H9 (cell line): ENCODE data around the gene RRAS. TPM values are rescaled to one million over a fixed set of nuclear protein-coding genes. Genes with fewer than 3 reads are reported as not detected.

Source experiments
- DNase-seq: peaks from one replicate; pipeline ENCODE4 v3.0.0-alpha.2; 2017
- H2AFZ ChIP-seq: one replicate; pipeline ENCODE4 v1.6.1; 2013; ENCODE audit warnings: mild to moderate bottlenecking, low read length, control low read depth, moderate library complexity
- H2AK5ac ChIP-seq: 2 replicates; pipeline ENCODE4 v1.6.1; 2013; ENCODE audit warnings: low read length, control low read depth, mixed read lengths; ENCODE audit not compliant: insufficient read length
- H2BK120ac ChIP-seq: one replicate; pipeline ENCODE4 v1.6.1; 2013; ENCODE audit warnings: low read depth, mild to moderate bottlenecking, low read length, control low read depth, inconsistent platforms; ENCODE audit not compliant: poor library complexity, severe bottlenecking
- H2BK12ac ChIP-seq: 2 replicates; pipeline ENCODE4 v1.6.1; 2013; ENCODE audit warnings: low read length, control low read depth, mixed read lengths, low read depth; ENCODE audit not compliant: insufficient read length
- H2BK15ac ChIP-seq: 2 replicates; pipeline ENCODE4 v1.6.1; 2013; ENCODE audit warnings: low read depth, low read length, control low read depth
- H2BK20ac ChIP-seq: one replicate; pipeline ENCODE4 v1.6.1; 2013; ENCODE audit warnings: low read depth, mild to moderate bottlenecking, low read length, control low read depth, inconsistent platforms; ENCODE audit not compliant: poor library complexity, severe bottlenecking
- H2BK5ac ChIP-seq: 2 replicates; pipeline ENCODE4 v1.6.1; 2013; ENCODE audit warnings: low read length, control low read depth, mixed read lengths; ENCODE audit not compliant: insufficient read length
- H3K14ac ChIP-seq: 2 replicates; pipeline ENCODE4 v1.6.1; 2013; ENCODE audit warnings: low read length, control low read depth; ENCODE audit not compliant: insufficient read depth
- H3K18ac ChIP-seq: 2 replicates; pipeline ENCODE4 v1.6.1; 2013; ENCODE audit warnings: low read depth, mild to moderate bottlenecking, mixed read lengths, low read length, control low read depth; ENCODE audit not compliant: insufficient read length
- H3K23ac ChIP-seq: 2 replicates; pipeline ENCODE4 v1.6.1; 2013; ENCODE audit warnings: low read length, control low read depth, mixed read lengths, low read depth; ENCODE audit not compliant: insufficient read length
- H3K23me2 ChIP-seq: 2 replicates; pipeline ENCODE4 v1.6.1; 2013; ENCODE audit warnings: low read depth, mild to moderate bottlenecking, mixed read lengths, low read length, control low read depth; ENCODE audit not compliant: insufficient read length, poor library complexity, severe bottlenecking
- H3K27ac ChIP-seq: 2 replicates; pipeline ENCODE4 v1.5.1; 2013; ENCODE audit warnings: low read length, control low read depth, mixed read lengths, low read depth; ENCODE audit not compliant: insufficient read length
- H3K27me3 ChIP-seq: 2 replicates; pipeline ENCODE4 v1.6.1; 2013; ENCODE audit warnings: low read length, control low read depth, inconsistent platforms; ENCODE audit not compliant: insufficient read depth
- H3K4ac ChIP-seq: 2 replicates; pipeline ENCODE4 v1.6.1; 2013; ENCODE audit warnings: low read depth, mild to moderate bottlenecking, control low read depth, inconsistent platforms, low read length, moderate library complexity
- H3K4me1 ChIP-seq: 2 replicates; pipeline ENCODE4 v1.6.1; 2013; ENCODE audit warnings: low read length, control low read depth, inconsistent platforms; ENCODE audit not compliant: insufficient read depth
- H3K4me2 ChIP-seq: 2 replicates; pipeline ENCODE4 v1.6.1; 2013; ENCODE audit warnings: low read length, control low read depth, mixed read lengths; ENCODE audit not compliant: insufficient read length, insufficient read depth
- H3K56ac ChIP-seq: 2 replicates; pipeline ENCODE4 v1.6.1; 2013; ENCODE audit warnings: low read depth, mild to moderate bottlenecking, mixed read lengths, low read length, control low read depth; ENCODE audit not compliant: insufficient read length
- H3K79me1 ChIP-seq: 2 replicates; pipeline ENCODE4 v1.6.1; 2013; ENCODE audit warnings: low read depth, mild to moderate bottlenecking, moderate library complexity, low read length, control low read depth, inconsistent platforms; ENCODE audit not compliant: insufficient read depth, poor library complexity, severe bottlenecking
- H3K79me2 ChIP-seq: 2 replicates; pipeline ENCODE4 v1.6.1; 2013; ENCODE audit warnings: low read length, control low read depth, inconsistent platforms; ENCODE audit not compliant: insufficient read depth
- H3K9ac ChIP-seq: 2 replicates; pipeline ENCODE4 v1.6.1; 2013; ENCODE audit warnings: low read length, control low read depth, mixed read lengths; ENCODE audit not compliant: insufficient read length; ENCODE audit errors: extremely low read depth
- H3K9me3 ChIP-seq: one replicate; pipeline ENCODE4 v1.6.1; 2013; ENCODE audit warnings: low read depth, low read length, inconsistent platforms; ENCODE audit not compliant: control insufficient read depth
- H3T11ph ChIP-seq: one replicate; pipeline ENCODE4 v1.6.1; 2013; ENCODE audit warnings: mild to moderate bottlenecking, low read length, control low read depth, inconsistent platforms
- H4K20me1 ChIP-seq: one replicate; pipeline ENCODE4 v1.6.1; 2013; ENCODE audit not compliant: control insufficient read depth, insufficient read length, insufficient read depth
- H4K5ac ChIP-seq: 2 replicates; pipeline ENCODE4 v1.6.1; 2013; ENCODE audit warnings: low read depth, mild to moderate bottlenecking, mixed read lengths, low read length, control low read depth; ENCODE audit not compliant: insufficient read length
- H4K8ac ChIP-seq: replicated peaks from 2 replicates; pipeline ENCODE4 v1.6.1; 2013; ENCODE audit warnings: low read length, control low read depth, mixed read lengths, low read depth; ENCODE audit not compliant: insufficient read length
- H4K91ac ChIP-seq: 2 replicates; pipeline ENCODE4 v1.6.1; 2013; ENCODE audit warnings: low read depth, mild to moderate bottlenecking, moderate library complexity, mixed read lengths, low read length, control low read depth; ENCODE audit not compliant: insufficient read length
- H3K27ac Mint-ChIP-seq, 3 experiments: 2 replicates in 2 of 3; 3 replicates in 1 of 3; pipeline ENCODE4 v1.8.0; 2020 to 2021; ENCODE audit warnings: mixed read lengths in 3 of 3, mild to moderate bottlenecking in 1 of 3, moderate library complexity in 1 of 3
- H3K27me3 Mint-ChIP-seq: 2 replicates; pipeline ENCODE4 v1.8.0; 2021; ENCODE audit warnings: low read depth, mild to moderate bottlenecking, moderate library complexity, mixed read lengths
- H3K36me3 Mint-ChIP-seq, 3 experiments: 2 replicates in 2 of 3; 3 replicates in 1 of 3; pipeline ENCODE4 v1.8.0; 2020 to 2021; ENCODE audit warnings: low read depth in 3 of 3, mixed read lengths in 3 of 3; ENCODE audit not compliant: insufficient read depth in 1 of 3
- H3K4me1 Mint-ChIP-seq, 2 experiments: 2 replicates each; pipeline ENCODE4 v1.8.0; 2020; ENCODE audit warnings: mixed read lengths in 2 of 2
- H3K4me3 Mint-ChIP-seq, 2 experiments: 2 replicates in 1 of 2; 3 replicates in 1 of 2; pipeline ENCODE4 v1.8.0; 2020 to 2021; ENCODE audit warnings: mild to moderate bottlenecking in 2 of 2, mixed read lengths in 2 of 2, moderate library complexity in 1 of 2
- H3K9me3 Mint-ChIP-seq, 2 experiments: 2 replicates in 1 of 2; 3 replicates in 1 of 2; pipeline ENCODE4 v1.8.0; 2020; ENCODE audit warnings: mild to moderate bottlenecking in 2 of 2, mixed read lengths in 2 of 2, moderate library complexity in 1 of 2
- WGBS: extraction: QIAGEN DNeasy Blood & Tissue Kit; methylation state at CpG from one replicate; pipeline ENCODE4 v1.1.7; 2013; ENCODE audit warnings: missing lambda C conversion rate, low lambda C conversion rate, mixed read lengths; ENCODE audit not compliant: insufficient read length; ENCODE audit errors: extremely low coverage; 5-methylcytosine and 5-hydroxymethylcytosine counted together
- total RNA-seq: library from RNA; stranded (reverse); gene quantifications from 2 replicates; pipeline ENCODE4 v1.2.1, GENCODE V29; 2021
- TF ChIP-seq, protein P1 (sequence below): fragments of 200-600 bp; sonication (generic); conservative IDR thresholded peaks from 3 replicates; pipeline ENCODE4 v1.8.0; 2021; ENCODE audit warnings: antibody characterized with exemption, mild to moderate bottlenecking

The RRAS gene
- total RNA-seq, 1 experiment from 2014 or later: 9.9 TPM

DNA sequence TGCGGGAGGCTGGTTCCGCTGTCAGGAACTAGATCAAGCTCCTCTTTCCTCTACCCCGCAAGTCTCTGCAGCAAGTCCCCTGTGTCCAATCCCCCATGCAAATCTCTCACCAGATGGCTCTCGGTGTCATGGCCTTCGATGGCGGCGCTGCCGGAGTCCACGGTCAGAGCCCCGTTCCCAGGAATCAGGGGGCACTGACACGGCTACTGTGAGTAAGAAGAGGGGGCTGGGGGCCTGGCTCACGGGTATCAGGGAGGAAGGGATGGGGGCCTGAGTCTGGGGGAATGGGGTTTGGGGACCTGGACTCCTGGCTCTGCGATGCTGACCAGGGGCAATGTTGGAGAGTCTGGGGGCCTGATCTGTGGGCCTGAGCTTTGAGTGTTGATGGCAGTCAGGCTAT lies 6.1 kb upstream of the RRAS start:
- no peaks in the 10 kb centered on the region for H4K20me1 ChIP-seq
- no peak overlapping the region for H4K91ac ChIP-seq
- H2BK120ac ChIP-seq: no peak overlapping the region
- no peaks in the 10 kb centered on the region for H3K9me3 ChIP-seq
- Mint-ChIP-seq H3K9me3 (no peaks in the 10 kb centered on the region; a peak in 2 of 5 replicates), H3K4me1 (peaks cover 26 to 33% of the 10 kb centered on the region in 2 experiments), H3K27ac (peak overlapping the region in 1 of 3 experiments; percentile 53; a peak in 1 of 7 replicates), H3K27me3 (no peaks in the 10 kb centered on the region), H3K4me3 (no peak overlapping the region), H3K36me3 (peaks cover 24 to 60% (median 48%) of the 10 kb centered on the region in 3 experiments)
- peaks cover 13% of the 10 kb centered on the region for H3K79me1 ChIP-seq
- no peak overlapping the region for H2AFZ ChIP-seq
- WGBS: no CpG with 5 or more reads among the region's 13 CpGs
- H3K14ac ChIP-seq: no peak overlapping the region
- H3K4me2 ChIP-seq: no peak overlapping the region
- no peak overlapping the region for H2BK15ac ChIP-seq
- no peak overlapping the region for H3T11ph ChIP-seq
- no peak overlapping the region for H3K4ac ChIP-seq
- no peak overlapping the region for H3K56ac ChIP-seq
- H3K4me1 ChIP-seq: no peaks in the 10 kb centered on the region; the same call in 1 of the 2 replicates
- no peak for DNase-seq
- no peak overlapping the region for H2BK12ac ChIP-seq
- H3K23me2 ChIP-seq: peaks cover 10% of the 10 kb centered on the region
- no peak overlapping the region for H4K8ac ChIP-seq
- no peak overlapping the region for H4K5ac ChIP-seq
- H3K9ac ChIP-seq: no peak overlapping the region
- H2AK5ac ChIP-seq: no peak overlapping the region
- H3K79me2 ChIP-seq: peaks cover 9% of the 10 kb centered on the region
- no peak overlapping the region for H2BK5ac ChIP-seq
- no peak overlapping the region for H3K27ac ChIP-seq
- H2BK20ac ChIP-seq: no peak overlapping the region
- H3K18ac ChIP-seq: no peak overlapping the region
- TF ChIP-seq, protein P1, sequence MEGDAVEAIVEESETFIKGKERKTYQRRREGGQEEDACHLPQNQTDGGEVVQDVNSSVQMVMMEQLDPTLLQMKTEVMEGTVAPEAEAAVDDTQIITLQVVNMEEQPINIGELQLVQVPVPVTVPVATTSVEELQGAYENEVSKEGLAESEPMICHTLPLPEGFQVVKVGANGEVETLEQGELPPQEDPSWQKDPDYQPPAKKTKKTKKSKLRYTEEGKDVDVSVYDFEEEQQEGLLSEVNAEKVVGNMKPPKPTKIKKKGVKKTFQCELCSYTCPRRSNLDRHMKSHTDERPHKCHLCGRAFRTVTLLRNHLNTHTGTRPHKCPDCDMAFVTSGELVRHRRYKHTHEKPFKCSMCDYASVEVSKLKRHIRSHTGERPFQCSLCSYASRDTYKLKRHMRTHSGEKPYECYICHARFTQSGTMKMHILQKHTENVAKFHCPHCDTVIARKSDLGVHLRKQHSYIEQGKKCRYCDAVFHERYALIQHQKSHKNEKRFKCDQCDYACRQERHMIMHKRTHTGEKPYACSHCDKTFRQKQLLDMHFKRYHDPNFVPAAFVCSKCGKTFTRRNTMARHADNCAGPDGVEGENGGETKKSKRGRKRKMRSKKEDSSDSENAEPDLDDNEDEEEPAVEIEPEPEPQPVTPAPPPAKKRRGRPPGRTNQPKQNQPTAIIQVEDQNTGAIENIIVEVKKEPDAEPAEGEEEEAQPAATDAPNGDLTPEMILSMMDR: no peak
- no peaks in the 10 kb centered on the region for H3K27me3 ChIP-seq
- no peak overlapping the region for H3K23ac ChIP-seq
